Left colon (tissue), 2 donors: Measurements from ENCODE around the gene LRRIQ3. TPM values are rescaled to one million over a fixed set of nuclear protein-coding genes. Genes with fewer than 3 reads are reported as not detected.
"Not testable (repeated sequence)": the region's sequence is repeated elsewhere in the genome, so short reads cannot be mapped to it uniquely, and the experiment has no call there.

Source experiments
- ATAC-seq: fragments of 200-7000 bp; cut with Tn5 transposase; one replicate; pipeline ENCODE4 v1.9.1; 2020; ENCODE audit warnings: mild to moderate bottlenecking, moderate library complexity
- DNase-seq, 2 donors: peaks; one replicate each; pipeline ENCODE4 v3.0.0-alpha.2; 2020
- intact Hi-C, 2 donors: fragments of 100-400 bp; cut with DNase I in 1 of 2; cut with micrococcal nuclease in 1 of 2; formaldehyde crosslinking; loops; one replicate each; pipeline versions ENCODE4 v1.11.2 to v1.14.0; 2022; cut with DNase I, micrococcal nuclease
- total RNA-seq, 2 donors: library from RNA; stranded (reverse); fragmentation: NEBNext Ultra II Directional; extraction: Animal tissue kit (Norgen Biotek cat#: 25700); gene quantifications; one replicate each; pipeline ENCODE4 v1.2.1, GENCODE V29; 2021
- donor health status: DM: no; HTN: no; CAD: no.
- donor health status: DM: yes; HTN: yes; CAD: no.

The LRRIQ3 gene
- total RNA-seq, 2 donors from 2014 or later = 0.34 TPM

GRCh38 chr1:74145086-74145485 is 52.9 kb downstream of the LRRIQ3 start:
- ATAC-seq (no peak), DNase-seq (no peak)
- intact Hi-C loops = no loop called here

- intact Hi-C loops, ATAC-seq, DNase-seq: not testable (repeated sequence)
These were observed 80.6 kb downstream of the LRRIQ3 start for GRCh38 chr1:74117370-74117769.

GRCh38 chr1:74113333-74113732 is 84.6 kb downstream of the LRRIQ3 start:
- no peak for DNase-seq
- intact Hi-C loops = no loop called here
- ATAC-seq = no peak

DNA sequence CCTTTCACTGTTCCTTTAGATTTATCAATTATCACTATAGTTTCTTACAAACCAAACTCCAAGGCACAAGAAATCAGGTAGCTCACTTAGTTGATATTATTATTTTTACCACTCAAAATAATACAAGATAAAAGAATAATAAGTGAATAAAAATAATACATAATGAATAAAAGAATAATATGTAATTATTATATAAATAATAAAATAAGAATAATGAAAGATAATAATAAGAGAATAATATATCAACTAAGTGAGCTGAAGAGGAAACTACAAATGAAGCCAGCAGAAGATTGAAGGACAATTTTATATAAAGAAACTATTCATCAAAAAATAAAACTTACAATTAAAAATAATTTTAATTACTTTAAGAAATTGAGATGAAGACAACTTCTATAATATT is 90.6 kb downstream of the LRRIQ3 start:
- DNase-seq = no peak
- no peak for ATAC-seq
- intact Hi-C loops = no loop called here

DNA sequence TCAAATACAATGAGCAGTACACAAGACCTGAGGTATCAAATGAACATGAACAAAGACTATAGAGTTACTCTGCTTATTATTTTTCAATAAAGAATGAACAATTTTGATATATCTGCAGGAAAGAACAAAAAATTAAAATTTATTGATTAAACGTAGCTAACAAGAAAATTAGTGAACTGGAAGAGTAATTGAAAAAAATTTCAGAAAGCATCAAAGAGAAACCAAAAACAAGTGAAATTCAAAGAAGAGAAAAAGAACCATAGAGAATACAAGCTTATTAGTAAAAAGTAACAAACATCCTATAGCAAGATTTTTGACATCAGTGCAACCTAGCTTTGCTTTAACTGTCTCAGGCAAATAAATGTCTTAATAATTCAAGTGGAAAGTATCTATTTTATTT is 106.6 kb downstream of the LRRIQ3 start:
- intact Hi-C loops = no loop called here
- no peak for DNase-seq
- ATAC-seq = no peak

- DNase-seq = no peak
- intact Hi-C loops = no loop called here
- no peak for ATAC-seq
These were observed 114.8 kb downstream of the LRRIQ3 start for GRCh38 chr1:74083128-74083527.

- ATAC-seq (no peak), DNase-seq (no peak)
- intact Hi-C loops = no loop called here
These were observed 132.9 kb downstream of the LRRIQ3 start for GRCh38 chr1:74065081-74065480.

DNA sequence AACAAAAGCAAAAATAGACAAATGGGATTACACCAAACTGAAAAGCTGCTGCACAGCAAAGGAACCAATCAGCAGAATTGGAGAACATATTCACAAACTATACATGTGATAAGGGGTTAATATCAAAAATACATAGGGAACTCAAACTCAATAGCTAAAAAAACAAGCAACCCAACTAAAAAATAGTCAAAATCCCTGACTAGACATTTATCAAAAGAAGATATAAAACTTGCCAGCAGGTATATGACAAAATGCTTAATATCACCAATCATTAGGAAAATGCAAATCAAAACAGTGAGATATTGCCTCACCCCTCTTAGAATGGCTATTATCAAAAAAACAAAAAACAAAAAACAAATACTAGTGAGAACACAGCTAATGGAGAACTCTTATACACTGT is 140.3 kb downstream of the LRRIQ3 start:
- ATAC-seq = no peak
- intact Hi-C loops = no loop called here
- DNase-seq = no peak

GRCh38 chr1:74053407-74053806 is 144.6 kb downstream of the LRRIQ3 start:
- DNase-seq (no peak), ATAC-seq (no peak)
- intact Hi-C loops = no loop called here

- DNase-seq (no peak), ATAC-seq (no peak)
- intact Hi-C loops = no loop called here
These were observed 147.6 kb downstream of the LRRIQ3 start for GRCh38 chr1:74050386-74050785.

DNA sequence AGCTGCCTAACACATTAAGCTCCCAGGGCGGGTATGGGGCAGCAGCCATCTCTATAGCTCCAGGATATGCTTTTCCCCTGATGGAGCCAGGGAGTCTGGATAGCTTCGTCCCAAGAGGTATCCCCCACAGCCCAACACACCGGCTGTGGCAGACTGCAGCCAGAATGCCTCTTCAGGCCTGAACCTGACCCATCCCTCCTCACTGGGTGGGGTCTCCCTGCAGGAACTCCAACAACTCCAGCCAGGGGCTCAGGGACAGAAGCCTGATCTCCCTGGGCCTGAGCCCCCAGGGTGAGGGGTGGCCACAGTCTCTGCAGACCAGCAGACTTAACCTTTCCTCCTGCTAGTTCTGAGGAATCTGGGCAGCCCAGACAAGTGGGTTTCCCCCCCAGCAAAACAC is 159.9 kb downstream of the LRRIQ3 start:
- ATAC-seq (no peak), DNase-seq (no peak)
- intact Hi-C loops = no loop called here

DNA sequence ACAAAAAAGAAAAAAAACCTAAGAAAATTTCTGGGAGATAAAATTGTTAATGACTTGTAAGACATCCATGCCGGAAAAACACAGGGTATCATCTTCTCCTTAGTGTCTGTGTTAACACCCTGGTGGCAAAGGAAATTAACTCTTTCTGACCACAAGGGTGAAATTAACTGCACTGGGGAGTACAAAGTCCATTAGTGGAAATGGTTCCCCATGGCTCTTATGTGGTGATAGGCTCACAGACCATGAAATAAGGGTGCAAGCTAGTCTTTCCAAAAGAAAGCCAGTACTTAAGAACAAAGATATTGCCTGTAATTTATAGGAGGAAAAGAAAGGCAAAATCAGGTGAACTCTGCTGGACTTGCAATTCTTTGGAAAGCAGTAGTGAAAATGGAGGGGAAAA is 185.4 kb downstream of the LRRIQ3 start:
- no peak for ATAC-seq
- DNase-seq = no peak
- intact Hi-C loops = no loop called here

DNA sequence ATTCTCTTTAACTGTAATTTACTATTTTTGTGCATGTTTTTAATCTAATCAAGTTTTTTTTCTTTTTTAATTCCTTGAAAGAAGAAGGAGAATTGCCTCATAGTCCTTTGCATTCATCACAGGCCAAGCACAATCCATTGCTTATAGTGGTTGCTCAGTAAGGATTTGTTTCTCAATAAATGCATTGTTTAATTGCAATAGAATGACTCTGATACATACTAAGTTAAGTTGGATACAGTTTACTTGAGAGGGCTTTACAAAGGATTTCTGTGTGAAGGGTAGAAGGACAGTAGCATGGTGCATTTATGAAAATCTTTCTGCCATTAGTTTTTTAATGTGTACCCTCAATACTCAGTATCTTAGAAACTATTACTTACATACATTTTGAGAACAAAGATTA is 186.2 kb downstream of the LRRIQ3 start:
- intact Hi-C loops = no loop called here
- no peak for DNase-seq
- no peak for ATAC-seq

- ATAC-seq (peak; percentile 45), DNase-seq (peak in 1 of 2 donors; percentile 6)
- intact Hi-C loops = no loop called here
These were observed 187.8 kb downstream of the LRRIQ3 start for GRCh38 chr1:74010206-74010605.

DNA sequence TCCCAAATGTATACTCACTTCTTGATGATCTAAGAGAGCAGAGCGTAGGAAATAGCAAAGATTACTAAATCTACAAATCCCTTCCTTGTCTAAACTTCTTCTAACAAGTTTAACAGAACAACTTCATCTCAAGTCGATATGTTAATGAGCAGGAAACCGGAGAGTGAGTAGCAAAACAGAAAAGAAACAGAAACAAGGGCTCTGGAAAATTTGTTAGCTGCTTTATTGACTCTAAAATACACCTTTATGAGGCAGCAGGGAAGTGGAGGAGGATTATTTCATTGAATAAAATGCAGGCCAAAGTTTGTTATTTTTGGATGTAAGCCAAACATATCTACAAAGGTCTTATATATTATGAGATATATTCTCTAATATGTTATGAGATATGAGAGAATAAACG is 192.4 kb downstream of the LRRIQ3 start:
- DNase-seq (no peak), ATAC-seq (peak; percentile 70)
- intact Hi-C loops = no loop called here

GRCh38 chr1:74003806-74004205 is 194.2 kb downstream of the LRRIQ3 start:
- intact Hi-C loops = no loop called here
- DNase-seq (no peak), ATAC-seq (no peak)

- intact Hi-C loops = no loop called here
- ATAC-seq (no peak), DNase-seq (no peak)
These were observed 199.5 kb downstream of the LRRIQ3 start for GRCh38 chr1:73998348-73998959.

DNA sequence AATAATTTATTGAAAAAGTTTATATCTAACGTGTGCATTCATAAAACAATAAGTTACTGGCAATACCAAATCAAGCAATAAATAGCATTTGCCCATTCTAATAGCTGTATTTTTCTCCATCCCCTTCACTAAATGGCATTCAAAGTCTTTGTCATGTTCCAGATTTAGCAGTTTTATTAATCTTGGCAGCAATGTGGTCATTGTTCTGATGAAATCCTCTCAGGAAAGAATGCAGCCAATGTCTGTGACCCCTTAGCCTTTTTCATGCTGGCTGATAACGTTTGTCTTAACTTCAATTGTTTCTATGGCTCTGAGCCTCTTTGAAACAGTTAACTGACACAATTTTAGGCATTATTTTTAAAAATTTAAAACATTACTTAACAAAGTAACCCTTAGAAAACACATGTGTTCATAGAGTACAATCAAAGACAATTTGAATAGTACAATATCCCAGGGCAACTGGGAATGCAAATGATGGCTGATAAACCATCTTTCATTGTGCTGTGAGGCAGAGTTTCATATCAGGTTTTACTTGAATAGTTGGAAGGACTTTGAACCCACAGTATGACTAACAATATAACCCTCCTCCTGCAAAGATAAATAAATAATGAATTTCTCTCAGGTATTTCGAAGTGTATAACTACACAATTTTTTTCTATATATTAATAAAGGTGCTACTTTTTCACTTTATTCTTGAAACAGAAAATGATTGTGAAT is 217.5 kb downstream of the LRRIQ3 start:
- ATAC-seq = peak; percentile 68
- no peak for DNase-seq
- intact Hi-C loops = no loop called here

GRCh38 chr1:73979684-73980083 is 218.3 kb downstream of the LRRIQ3 start:
- no peak for DNase-seq
- intact Hi-C loops = loop anchor here in 1 of 2 donors (5.0 kb wide), 1 partner anchor 52 kb away; no protein-coding TSS in a partner anchor
- ATAC-seq = no peak

- intact Hi-C loops = loop anchor here in 1 of 2 donors (5.0 kb wide), 1 partner anchor 52 kb away; no protein-coding TSS in a partner anchor
- DNase-seq (no peak), ATAC-seq (no peak)
These were observed 219.0 kb downstream of the LRRIQ3 start for GRCh38 chr1:73978964-73979363.
